Progenitor cell of endocrine pancreas (in vitro differentiated cells): ENCODE results near the gene STOML1. TPM values are rescaled to one million over a fixed set of nuclear protein-coding genes. Genes with fewer than 3 reads are reported as not detected.

Experiments used
- DNase-seq: peaks from one replicate; pipeline ENCODE4 v3.0.0; 2021; ENCODE audit warnings: low spot score; ENCODE audit not compliant: unreplicated experiment
- H3K27ac Mint-ChIP-seq: 2 replicates; pipeline ENCODE4 v1.8.0; 2021; ENCODE audit warnings: mild to moderate bottlenecking, moderate library complexity, mixed read lengths
- H3K27me3 Mint-ChIP-seq: 2 replicates; pipeline ENCODE4 v1.8.0; 2021; ENCODE audit warnings: mixed read lengths
- H3K36me3 Mint-ChIP-seq: 2 replicates; pipeline ENCODE4 v1.8.0; 2022; ENCODE audit warnings: mixed read lengths; ENCODE audit not compliant: insufficient read depth
- H3K4me1 Mint-ChIP-seq: 2 replicates; pipeline ENCODE4 v1.8.0; 2021; ENCODE audit warnings: low read depth, mixed read lengths
- H3K4me3 Mint-ChIP-seq: 2 replicates; pipeline ENCODE4 v1.8.0; 2021; ENCODE audit warnings: low read depth, mild to moderate bottlenecking, moderate library complexity, mixed read lengths
- H3K9me3 Mint-ChIP-seq: 2 replicates; pipeline ENCODE4 v1.8.0; 2021; ENCODE audit warnings: low read depth, mixed read lengths
- total RNA-seq: library from RNA; stranded (reverse); gene quantifications from 2 replicates; pipeline ENCODE4 v1.2.1, GENCODE V29; 2021
- TF ChIP-seq, protein P1 (sequence below): fragments of 200-600 bp; sonication (generic); IDR thresholded peaks from one replicate; pipeline ENCODE4 v1.5.0; 2021; ENCODE audit warnings: antibody characterized with exemption, mild to moderate bottlenecking; ENCODE audit not compliant: unreplicated experiment

Gene STOML1
- total RNA-seq, 1 donor from 2014 or later: 8.0 TPM

DNA sequence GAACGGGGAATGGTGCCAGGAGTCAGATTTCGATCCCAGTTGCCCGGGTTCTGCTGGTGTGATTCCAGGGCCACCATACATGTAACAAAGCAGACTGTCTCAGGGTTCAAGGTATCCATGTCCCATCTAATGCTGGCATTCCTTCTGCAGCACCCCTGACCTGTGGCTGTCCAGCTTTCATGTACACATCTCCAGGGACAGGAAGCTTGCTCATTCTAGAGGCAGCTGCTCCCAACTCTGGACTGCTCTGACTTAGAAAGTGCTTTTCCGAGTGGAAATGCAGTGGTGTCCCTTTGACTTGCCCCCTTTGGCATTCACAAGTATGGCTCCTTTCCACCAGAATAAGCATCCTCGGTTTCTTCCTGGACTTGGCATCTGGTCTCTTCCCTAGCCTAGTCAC, 33.3 kb upstream of the STOML1 start:
- no peaks in the 10 kb centered on the region for H3K9me3 Mint-ChIP-seq

DNA sequence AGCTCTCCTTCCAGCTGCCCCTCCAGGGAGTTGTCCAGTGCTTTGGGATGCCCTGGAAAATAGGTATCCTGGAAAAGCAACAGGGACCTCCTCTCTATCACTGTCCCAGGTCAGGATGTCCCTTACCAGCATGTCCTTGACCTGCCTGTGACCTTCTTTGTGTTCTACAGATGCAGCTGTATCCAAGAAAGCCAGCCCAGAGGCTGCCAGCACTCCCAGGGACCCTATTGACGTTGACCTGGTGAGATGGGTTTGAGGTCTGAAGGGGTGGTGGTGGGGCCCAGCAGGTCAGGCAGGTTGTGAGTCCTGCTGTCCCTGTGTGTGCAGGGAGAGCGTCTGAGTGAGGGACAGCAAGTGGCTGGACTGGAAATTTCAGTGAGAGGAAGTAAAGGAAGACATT, 32.6 kb upstream of the STOML1 start:
- Mint-ChIP-seq H3K27me3 (no peaks in the 10 kb centered on the region), H3K9me3 (no peaks in the 10 kb centered on the region), H3K27ac (no peak overlapping the region), H3K36me3 (peaks cover 9% of the 10 kb centered on the region), H3K4me1 (no peaks in the 10 kb centered on the region), H3K4me3 (no peak overlapping the region)
- no peak for DNase-seq
- TF ChIP-seq, protein P1, sequence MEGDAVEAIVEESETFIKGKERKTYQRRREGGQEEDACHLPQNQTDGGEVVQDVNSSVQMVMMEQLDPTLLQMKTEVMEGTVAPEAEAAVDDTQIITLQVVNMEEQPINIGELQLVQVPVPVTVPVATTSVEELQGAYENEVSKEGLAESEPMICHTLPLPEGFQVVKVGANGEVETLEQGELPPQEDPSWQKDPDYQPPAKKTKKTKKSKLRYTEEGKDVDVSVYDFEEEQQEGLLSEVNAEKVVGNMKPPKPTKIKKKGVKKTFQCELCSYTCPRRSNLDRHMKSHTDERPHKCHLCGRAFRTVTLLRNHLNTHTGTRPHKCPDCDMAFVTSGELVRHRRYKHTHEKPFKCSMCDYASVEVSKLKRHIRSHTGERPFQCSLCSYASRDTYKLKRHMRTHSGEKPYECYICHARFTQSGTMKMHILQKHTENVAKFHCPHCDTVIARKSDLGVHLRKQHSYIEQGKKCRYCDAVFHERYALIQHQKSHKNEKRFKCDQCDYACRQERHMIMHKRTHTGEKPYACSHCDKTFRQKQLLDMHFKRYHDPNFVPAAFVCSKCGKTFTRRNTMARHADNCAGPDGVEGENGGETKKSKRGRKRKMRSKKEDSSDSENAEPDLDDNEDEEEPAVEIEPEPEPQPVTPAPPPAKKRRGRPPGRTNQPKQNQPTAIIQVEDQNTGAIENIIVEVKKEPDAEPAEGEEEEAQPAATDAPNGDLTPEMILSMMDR: no peak

More for the DNA sequence above, 33.3 kb upstream of the STOML1 start:
- Mint-ChIP-seq H3K4me3 (no peak overlapping the region), H3K27me3 (no peaks in the 10 kb centered on the region), H3K36me3 (peaks cover 9% of the 10 kb centered on the region), H3K27ac (no peak overlapping the region), H3K4me1 (no peaks in the 10 kb centered on the region)
- DNase-seq: no peak
- TF ChIP-seq, protein P1: no peak

DNA sequence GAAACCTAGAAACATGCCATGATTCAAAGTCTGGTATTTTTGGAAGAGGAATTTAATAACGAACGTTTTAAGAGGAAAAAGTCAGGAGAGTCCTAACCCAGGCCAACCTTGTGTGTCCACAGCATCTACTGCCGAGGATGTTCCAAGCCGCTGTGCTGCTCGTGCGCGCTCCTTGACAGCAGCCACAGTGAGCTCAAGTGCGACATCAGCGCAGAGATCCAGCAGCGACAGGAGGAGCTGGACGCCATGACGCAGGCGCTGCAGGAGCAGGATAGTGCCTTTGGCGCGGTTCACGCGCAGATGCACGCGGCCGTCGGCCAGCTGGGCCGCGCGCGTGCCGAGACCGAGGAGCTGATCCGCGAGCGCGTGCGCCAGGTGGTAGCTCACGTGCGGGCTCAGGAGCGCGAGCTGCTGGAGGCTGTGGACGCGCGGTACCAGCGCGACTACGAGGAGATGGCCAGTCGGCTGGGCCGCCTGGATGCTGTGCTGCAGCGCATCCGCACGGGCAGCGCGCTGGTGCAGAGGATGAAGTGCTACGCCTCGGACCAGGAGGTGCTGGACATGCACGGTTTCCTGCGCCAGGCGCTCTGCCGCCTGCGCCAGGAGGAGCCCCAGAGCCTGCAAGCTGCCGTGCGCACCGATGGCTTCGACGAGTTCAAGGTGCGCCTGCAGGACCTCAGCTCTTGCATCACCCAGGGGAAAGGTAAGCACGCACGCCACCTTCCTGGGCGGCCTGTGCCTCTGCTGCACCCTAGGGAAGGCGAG, 30.8 kb upstream of the STOML1 start:
- H3K27me3 Mint-ChIP-seq: no peaks in the 10 kb centered on the region
- no peak overlapping the region for H3K27ac Mint-ChIP-seq
- H3K36me3 Mint-ChIP-seq: peaks cover 9% of the 10 kb centered on the region
- no peak overlapping the region for H3K4me3 Mint-ChIP-seq
- no peaks in the 10 kb centered on the region for H3K4me1 Mint-ChIP-seq
- no peaks in the 10 kb centered on the region for H3K9me3 Mint-ChIP-seq
- TF ChIP-seq, protein P1: no peak
- DNase-seq: no peak

DNA sequence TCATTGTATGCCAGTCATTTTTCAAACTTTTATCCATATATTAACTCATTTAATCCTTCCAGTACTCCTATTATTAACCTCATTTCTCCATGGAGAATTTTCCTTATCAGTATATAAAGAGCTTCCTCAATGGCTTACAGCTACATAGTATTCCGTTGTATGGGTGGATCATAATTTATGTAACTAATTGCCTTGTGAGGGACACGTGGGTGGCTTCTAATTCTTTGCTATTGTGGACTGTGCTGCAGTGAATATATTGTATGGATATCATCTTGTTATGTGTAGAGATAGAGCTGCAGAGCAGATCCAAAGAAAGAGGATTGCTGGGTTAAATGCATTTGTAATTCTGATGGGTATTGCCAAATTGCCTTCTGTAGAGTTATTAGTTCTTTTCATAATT, 27.6 kb upstream of the STOML1 start:
- Mint-ChIP-seq H3K4me1 (no peaks in the 10 kb centered on the region), H3K27ac (no peak overlapping the region), H3K4me3 (no peak overlapping the region), H3K27me3 (no peaks in the 10 kb centered on the region), H3K9me3 (no peaks in the 10 kb centered on the region), H3K36me3 (peaks cover 9% of the 10 kb centered on the region)
- TF ChIP-seq, protein P1: no peak
- no peak for DNase-seq

DNA sequence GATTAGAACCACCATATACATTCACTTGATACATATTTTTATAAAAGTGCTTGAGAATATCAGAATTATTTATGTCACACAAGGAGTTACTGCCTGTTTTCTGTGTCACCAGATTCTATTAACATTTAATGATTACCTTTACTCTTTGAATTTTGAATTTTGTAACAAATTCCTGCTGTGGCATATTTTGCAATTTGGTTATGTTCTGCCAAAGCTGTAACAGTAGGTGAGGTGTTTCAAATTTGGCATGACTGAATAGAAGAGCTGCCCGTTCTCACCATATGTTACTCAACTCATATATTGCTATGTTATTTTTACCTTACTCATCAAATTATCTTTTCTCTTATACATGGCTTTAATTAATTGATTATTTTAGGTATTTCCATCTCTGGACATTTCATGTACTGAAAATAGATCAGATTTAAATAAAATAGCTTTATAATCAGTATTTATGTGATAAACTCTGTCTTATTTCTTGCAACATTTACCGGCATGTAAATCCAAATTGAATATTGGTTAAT, 21.3 kb upstream of the STOML1 start:
- Mint-ChIP-seq H3K27ac (no peak overlapping the region), H3K9me3 (no peaks in the 10 kb centered on the region), H3K27me3 (no peaks in the 10 kb centered on the region), H3K4me1 (peaks cover 2% of the 10 kb centered on the region), H3K4me3 (no peak overlapping the region), H3K36me3 (peaks cover 8% of the 10 kb centered on the region)
- DNase-seq: no peak
- TF ChIP-seq, protein P1: no peak
